Lower leg skin (tissue), 3 donors: ENCODE measurements around the gene FUS.

ENCODE experiments used
- CTCF ChIP-seq, 3 donors: fragments of 450-650 bp; IDR thresholded peaks; one replicate each; pipeline ENCODE4 v1.5.1; 2016; ENCODE audit warnings: antibody characterized with exemption in 3 of 3, mild to moderate bottlenecking in 3 of 3, moderate library complexity in 2 of 3
- POLR2A ChIP-seq, 2 donors: fragments of 450-650 bp; IDR thresholded peaks; one replicate each; pipeline ENCODE4 v1.6.1; 2016 to 2017; ENCODE audit warnings: antibody characterized with exemption in 2 of 2, mild to moderate bottlenecking in 1 of 2, moderate library complexity in 1 of 2

- TF ChIP-seq POLR2A (IDR thresholded peaks at IDR 0.05) (peak in 1 of 2 donors; percentile 100), CTCF (IDR thresholded peaks at IDR 0.05) (no peak)
These were observed at the start of gene FUS for GRCh38 chr16:31179747-31180459.
